Fibroblast of lung (primary cell): ENCODE measurements around the gene HOXA1.

Experiments used
- CTCF ChIP-seq, 2 donors: IDR thresholded peaks in 1 of 2; conservative IDR thresholded peaks in 1 of 2; 1 replicate in 1 of 2; 2 replicates in 1 of 2; pipeline ENCODE4 v1.5.1; 2011 to 2012; ENCODE audit warnings: low read length in 2 of 2, control low read depth in 1 of 2, inconsistent platforms in 1 of 2, low read depth in 1 of 2, mild to moderate bottlenecking in 1 of 2
- EZH2 ChIP-seq: IDR thresholded peaks from 2 replicates; pipeline ENCODE4 v1.5.1; 2012; ENCODE audit warnings: low read length, control low read depth, mild to moderate bottlenecking; ENCODE audit errors: missing control alignments

GRCh38 chr7:27066148-27066547 is 29.7 kb downstream of the HOXA1 start:
- TF ChIP-seq EZH2 (no peak), CTCF (conservative IDR thresholded peaks at IDR 0.05 in 1 of 2, IDR thresholded peaks at IDR 0.05 in 1 of 2; ENCODE audit: low read depth in 1 of 2, low read length in 2 of 2) (no peak)
